HG02678 (cell line): ENCODE data around the gene NPHP4.

ENCODE experiments used
- ATAC-seq: cut with Tn5 transposase; IDR thresholded peaks from one replicate; pipeline ENCODE4 v1.9.1; 2021; ENCODE audit warnings: mild to moderate bottlenecking, moderate library complexity; ENCODE audit not compliant: unreplicated experiment

Gene NPHP4

GRCh38 chr1:5974631-5975030, 17.6 kb downstream of the NPHP4 start:
- no peak for ATAC-seq

GRCh38 chr1:5973771-5974170, 18.5 kb downstream of the NPHP4 start:
- ATAC-seq, result no peak

- ATAC-seq, result no peak
These were observed 20.1 kb downstream of the NPHP4 start for GRCh38 chr1:5972198-5972520.

GRCh38 chr1:5971471-5972197, 20.6 kb downstream of the NPHP4 start:
- ATAC-seq, result no peak

GRCh38 chr1:5970610-5971273, 21.5 kb downstream of the NPHP4 start:
- no peak for ATAC-seq

- no peak for ATAC-seq
These were observed 23.1 kb downstream of the NPHP4 start for GRCh38 chr1:5969168-5969567.

- no peak for ATAC-seq
These were observed 24.0 kb downstream of the NPHP4 start for GRCh38 chr1:5968161-5968736.

GRCh38 chr1:5967351-5968160, 24.7 kb downstream of the NPHP4 start:
- ATAC-seq, result no peak

- no peak for ATAC-seq
These were observed 25.6 kb downstream of the NPHP4 start for GRCh38 chr1:5966543-5967205.

- ATAC-seq, result no peak
These were observed 26.6 kb downstream of the NPHP4 start for GRCh38 chr1:5965586-5966131.

GRCh38 chr1:5962265-5963105, 29.7 kb downstream of the NPHP4 start:
- no peak for ATAC-seq

GRCh38 chr1:5961601-5962000, 30.6 kb downstream of the NPHP4 start:
- ATAC-seq, result no peak

- ATAC-seq, result no peak
These were observed 31.9 kb downstream of the NPHP4 start for GRCh38 chr1:5960336-5960735.

GRCh38 chr1:5959667-5960230, 32.5 kb downstream of the NPHP4 start:
- no peak for ATAC-seq

- ATAC-seq, result no peak
These were observed 33.1 kb downstream of the NPHP4 start for GRCh38 chr1:5959087-5959486.

- ATAC-seq, result no peak
These were observed 36.0 kb downstream of the NPHP4 start for GRCh38 chr1:5956022-5956830.

GRCh38 chr1:5955479-5955977, 36.7 kb downstream of the NPHP4 start:
- ATAC-seq, result no peak

- ATAC-seq, result no peak
These were observed 37.3 kb downstream of the NPHP4 start for GRCh38 chr1:5954964-5955363.

- ATAC-seq, result no peak
These were observed 38.8 kb downstream of the NPHP4 start for GRCh38 chr1:5953386-5953785.
